ENCODE measurements around the gene NEDD9. TPM values are rescaled to one million over a fixed set of nuclear protein-coding genes. Genes with fewer than 3 reads are reported as not detected.

The NEDD9 gene
- total and polyA plus RNA-seq, 2 experiments from 2014 or later: 4.4 to 13.0 TPM

DNA sequence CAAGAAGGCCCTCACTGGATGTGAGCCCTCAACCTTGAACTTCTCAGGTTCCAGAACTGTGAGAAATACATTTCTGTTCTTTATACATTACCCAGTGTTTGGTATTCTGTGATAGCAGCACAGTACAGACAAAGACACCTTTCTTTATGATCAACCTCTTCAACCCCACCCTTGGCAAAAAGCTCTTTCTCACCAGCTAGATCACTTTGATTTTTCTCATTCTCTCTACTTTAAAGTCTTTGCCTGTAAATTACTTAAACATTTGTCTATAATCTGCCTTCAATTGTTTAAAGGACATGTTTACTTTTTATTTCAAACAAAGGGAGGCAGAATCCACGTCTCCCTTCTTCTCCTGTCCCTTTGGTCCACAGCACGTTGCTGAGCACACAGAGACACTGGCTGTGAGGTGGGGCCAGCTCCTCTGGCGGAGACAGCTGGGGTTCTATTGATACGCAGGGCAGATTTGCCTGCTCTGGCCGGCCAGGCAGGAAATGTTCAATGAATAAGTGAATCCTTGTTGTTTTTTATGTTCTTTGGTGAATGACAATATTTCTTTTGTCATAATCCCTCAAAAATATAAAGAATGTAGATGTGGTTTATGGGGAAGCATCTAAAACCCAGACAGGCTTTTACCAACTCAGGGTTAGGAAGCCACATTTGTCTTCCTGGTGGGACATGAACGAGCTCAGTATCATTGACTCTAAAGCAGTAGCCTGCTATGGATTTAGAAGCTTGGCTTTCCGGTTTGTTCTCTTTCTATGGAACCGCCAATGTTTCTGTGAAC, 52.9 kb downstream of the NEDD9 start:
- peaks cover 5% of the 10 kb centered on the region for H3K36me3 ChIP-seq (ENCODE audit: insufficient read depth)
- DNase-seq (ENCODE audit: low spot score): peak; percentile 44
- TF ChIP-seq NANOG (IDR thresholded peaks at IDR 0.05; ENCODE audit: borderline replicate concordance): peak; percentile 66; the same call in 1 of the 2 replicates
- peak; percentile 13; the same call in 1 of the 2 replicates for TF ChIP-seq ZNF462 (CRISPR knock-in tag; IDR thresholded peaks at IDR 0.05)
- TF ChIP-seq CTCF (conservative IDR thresholded peaks at IDR 0.05; ENCODE audit: low read depth in 2 of 2): no peak
- no peak for TF ChIP-seq STAT1 (IDR thresholded peaks at IDR 0.05; ENCODE audit: unreplicated experiment)
- no peak for TF ChIP-seq ETS1 (IDR thresholded peaks at IDR 0.05)
- H3K36me3 Mint-ChIP-seq (ENCODE audit: low read depth): peaks cover 19% of the 10 kb centered on the region; the same call in 2 of the 3 replicates
- peak overlapping the region; percentile 50 for H3K4me2 ChIP-seq
- peak overlapping the region; percentile 12; the same call in 1 of the 2 replicates for H3K27ac ChIP-seq (ENCODE audit: low read depth)
- H3K4me1 ChIP-seq (ENCODE audit: insufficient read depth): peaks cover 16% of the 10 kb centered on the region
- H3K27me3 Mint-ChIP-seq (ENCODE audit: insufficient read depth, low read depth, poor library complexity): peaks cover 7% of the 10 kb centered on the region
- no peaks in the 10 kb centered on the region for H3K9me2 ChIP-seq (ENCODE audit: insufficient read depth)
- H3K27ac Mint-ChIP-seq: peak overlapping the region; percentile 63
- H2AFZ ChIP-seq: peak overlapping the region; percentile 0; the same call in 1 of the 2 replicates
- no peaks in the 10 kb centered on the region for H3F3A ChIP-seq (replicated peaks; ENCODE audit: low read depth)
- peaks cover 15% of the 10 kb centered on the region for H3K4me1 Mint-ChIP-seq
- peaks cover 16% of the 10 kb centered on the region; the same call in 2 of the 3 replicates for H3K9me3 Mint-ChIP-seq
- peak; percentile 95 for ATAC-seq
- H3K4me3 Mint-ChIP-seq: no peak overlapping the region; the same call in 2 of the 3 replicates
- no peaks in the 10 kb centered on the region for H3K79me2 ChIP-seq (replicated peaks; ENCODE audit: insufficient read depth)
- H3K4me3 ChIP-seq: no peak overlapping the region
- H4K20me1 ChIP-seq (replicated peaks; ENCODE audit: insufficient read depth): no peaks in the 10 kb centered on the region
- H3K27me3 ChIP-seq (ENCODE audit: insufficient read depth): no peaks in the 10 kb centered on the region

Data from GM23338 (cell line).